Panc1 (cell line): ENCODE data around the gene SUSD6. TPM values are rescaled to one million over a fixed set of nuclear protein-coding genes. Genes with fewer than 3 reads are reported as not detected.

Source experiments
- ATAC-seq: fragments of 200-7000 bp; cut with Tn5 transposase; 2 replicates; pipeline ENCODE4 v1.9.1; 2020; ENCODE audit warnings: mild to moderate bottlenecking, moderate library complexity
- BruUV-seq: library from RNA; stranded (reverse); fragments of 400-500 nt; replicated peaks from 2 replicates; lab custom pipeline; 2021; lab: Mats Ljungman, UMichigan
- CTCF ChIA-PET: fragments of 300-600 bp; sonication (Branson Sonifier 250); formaldehyde crosslinking; loops from one replicate; lab custom pipeline; 2022; ENCODE audit warnings: antibody characterized with exemption; lab: Charles Lee
- POLR2A ChIA-PET: fragments of 300-600 bp; sonication (Branson Sonifier 250); formaldehyde crosslinking; loops from one replicate; lab custom pipeline; 2022; ENCODE audit warnings: antibody characterized with exemption; lab: Charles Lee
- DNase-seq: peaks from one replicate; pipeline ENCODE4 v3.0.0-alpha.2; 2010; ENCODE audit warnings: low read depth, low spot score
- H3K27ac ChIP-seq: 2 replicates; pipeline ENCODE4 v1.5.1; 2011; ENCODE audit warnings: mild to moderate bottlenecking, low read length, inconsistent platforms
- H3K27me3 ChIP-seq: fragments of 200-500 bp; sonication (Bioruptor generic); 2 replicates; pipeline ENCODE4 v1.6.0; 2014; ENCODE audit warnings: low read length, inconsistent platforms; ENCODE audit not compliant: control insufficient read depth, insufficient read depth
- H3K36me3 ChIP-seq: fragments of 200-500 bp; sonication (Bioruptor generic); 2 replicates; pipeline ENCODE4 v1.5.1; 2014; ENCODE audit warnings: inconsistent platforms, mild to moderate bottlenecking, low read length, moderate library complexity; ENCODE audit not compliant: control insufficient read depth, insufficient read depth
- H3K4me1 ChIP-seq: 2 replicates; pipeline ENCODE4 v1.5.1; 2011; ENCODE audit warnings: inconsistent platforms, mild to moderate bottlenecking, low read length, moderate library complexity; ENCODE audit not compliant: control insufficient read depth, insufficient read depth
- H3K4me3 ChIP-seq, 2 experiments: 2 replicates each; pipeline ENCODE4 v1.5.1; 2011 to 2012; ENCODE audit warnings: low read depth in 2 of 2, low read length in 2 of 2, mild to moderate bottlenecking in 2 of 2, inconsistent platforms in 1 of 2, moderate library complexity in 1 of 2
- H3K9me3 ChIP-seq: fragments of 200-500 bp; sonication (Bioruptor generic); 2 replicates; pipeline ENCODE4 v1.5.1; 2014; ENCODE audit warnings: low read depth, mild to moderate bottlenecking, inconsistent platforms, low read length, moderate library complexity; ENCODE audit not compliant: control insufficient read depth, insufficient read depth
- POLR2AphosphoS5 ChIP-seq: IDR thresholded peaks from 2 replicates; pipeline ENCODE4 v1.6.1; 2012; ENCODE audit warnings: mild to moderate bottlenecking, low read depth, low read length, moderate library complexity
- SIN3A ChIP-seq: IDR thresholded peaks from 2 replicates; pipeline ENCODE4 v1.6.1; 2012; ENCODE audit warnings: low read depth, mild to moderate bottlenecking, low read length, moderate library complexity, borderline replicate concordance; ENCODE audit not compliant: insufficient read depth
- TCF7L2 ChIP-seq: IDR thresholded peaks from 2 replicates; pipeline ENCODE4 v1.6.1; 2011; ENCODE audit warnings: mild to moderate bottlenecking, low read depth, low read length, inconsistent platforms
- in situ Hi-C: cut with HindIII; loops from 2 replicates; pipeline ENCODE4 v1.10.0; 2016; ENCODE audit warnings: low sequenced_read_pairs, low pct_unique_long_range_greater_than_20kb
- intact Hi-C: fragments of 100-400 bp; cut with micrococcal nuclease; formaldehyde crosslinking; loops from one replicate; pipeline ENCODE4 v1.10.0; 2022; ENCODE audit not compliant: unreplicated experiment
- total RNA-seq: library from RNA; stranded (reverse); gene quantifications from one replicate; pipeline ENCODE4 v1.2.1, GENCODE V29; 2021; ENCODE audit not compliant: unreplicated experiment
- TF ChIP-seq, protein P1 (sequence below): fragments of 450-650 bp; IDR thresholded peaks from 2 replicates; pipeline ENCODE4 v1.5.1; 2017; ENCODE audit warnings: mild to moderate bottlenecking
- TF ChIP-seq, protein P2 (sequence below), 2 experiments: IDR thresholded peaks; 2 replicates each; pipeline ENCODE4 v1.6.1; 2011 to 2012; ENCODE audit warnings: low read depth in 2 of 2, control low read depth in 1 of 2, low read length in 1 of 2, mild to moderate bottlenecking in 1 of 2, moderate library complexity in 1 of 2; ENCODE audit not compliant: insufficient read depth in 1 of 2

SUSD6 gene
- total RNA-seq, 1 experiment from 2014 or later, result 10.9 TPM

DNA sequence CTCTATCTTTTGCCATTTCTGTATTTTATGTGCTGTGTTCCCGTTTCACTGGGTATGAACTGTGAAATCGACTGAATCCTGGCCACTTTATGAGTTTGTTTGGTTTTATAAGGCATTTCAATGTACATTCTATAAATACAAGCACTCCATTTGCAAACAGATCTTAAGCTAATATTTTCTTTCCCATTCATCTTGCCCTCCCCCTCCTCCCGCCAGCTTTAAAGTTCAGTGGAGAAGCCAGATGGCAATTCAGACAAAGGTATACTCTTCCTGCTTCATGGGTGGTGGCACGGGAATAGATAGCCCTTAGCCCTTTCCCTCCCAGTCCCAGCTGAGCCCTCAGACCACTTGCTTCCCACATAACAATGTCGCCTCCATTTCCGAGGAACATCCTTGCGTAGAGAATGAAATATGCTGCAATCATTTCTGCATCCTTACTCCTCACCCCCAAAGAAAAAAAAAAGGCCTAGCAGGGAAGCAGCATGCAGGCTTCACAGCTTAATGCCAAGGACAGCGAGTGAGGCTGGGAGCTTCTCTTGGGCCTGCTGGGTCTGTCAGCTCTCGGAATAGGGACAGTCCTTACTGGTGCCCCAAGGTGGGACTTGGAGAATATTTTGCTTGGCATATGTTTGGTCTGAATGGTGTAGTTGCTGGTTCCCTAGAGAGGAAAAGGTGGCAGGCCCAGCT, 102.7 kb downstream of the SUSD6 start:
- no peak overlapping the region for H3K4me3 ChIP-seq
- H3K27me3 ChIP-seq, result no peaks in the 10 kb centered on the region
- H3K36me3 ChIP-seq, result no peaks in the 10 kb centered on the region
- ChIA-PET CTCF (interaction anchor here (0.6 to 0.7 kb wide), 2 partner anchors 136 to 517 kb away, joined by 3 read pairs; no protein-coding TSS in a partner anchor), POLR2A (no interaction called here)
- no peak overlapping the region for H3K27ac ChIP-seq
- intact Hi-C loops, result no loop called here
- in situ Hi-C loops, result no loop called here
- no peaks in the 10 kb centered on the region for H3K4me1 ChIP-seq
- no peaks in the 10 kb centered on the region for H3K9me3 ChIP-seq
- ATAC-seq (no peak), DNase-seq (no peak)
- TSS peak; percentile 75 for BruUV-seq
- TF ChIP-seq SIN3A, result no peak
- no peak for TF ChIP-seq POLR2AphosphoS5
- TF ChIP-seq TCF7L2, result peak; percentile 44; the same call in 1 of the 2 replicates
- TF ChIP-seq, protein P1, sequence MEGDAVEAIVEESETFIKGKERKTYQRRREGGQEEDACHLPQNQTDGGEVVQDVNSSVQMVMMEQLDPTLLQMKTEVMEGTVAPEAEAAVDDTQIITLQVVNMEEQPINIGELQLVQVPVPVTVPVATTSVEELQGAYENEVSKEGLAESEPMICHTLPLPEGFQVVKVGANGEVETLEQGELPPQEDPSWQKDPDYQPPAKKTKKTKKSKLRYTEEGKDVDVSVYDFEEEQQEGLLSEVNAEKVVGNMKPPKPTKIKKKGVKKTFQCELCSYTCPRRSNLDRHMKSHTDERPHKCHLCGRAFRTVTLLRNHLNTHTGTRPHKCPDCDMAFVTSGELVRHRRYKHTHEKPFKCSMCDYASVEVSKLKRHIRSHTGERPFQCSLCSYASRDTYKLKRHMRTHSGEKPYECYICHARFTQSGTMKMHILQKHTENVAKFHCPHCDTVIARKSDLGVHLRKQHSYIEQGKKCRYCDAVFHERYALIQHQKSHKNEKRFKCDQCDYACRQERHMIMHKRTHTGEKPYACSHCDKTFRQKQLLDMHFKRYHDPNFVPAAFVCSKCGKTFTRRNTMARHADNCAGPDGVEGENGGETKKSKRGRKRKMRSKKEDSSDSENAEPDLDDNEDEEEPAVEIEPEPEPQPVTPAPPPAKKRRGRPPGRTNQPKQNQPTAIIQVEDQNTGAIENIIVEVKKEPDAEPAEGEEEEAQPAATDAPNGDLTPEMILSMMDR, result no peak
- TF ChIP-seq, protein P2, sequence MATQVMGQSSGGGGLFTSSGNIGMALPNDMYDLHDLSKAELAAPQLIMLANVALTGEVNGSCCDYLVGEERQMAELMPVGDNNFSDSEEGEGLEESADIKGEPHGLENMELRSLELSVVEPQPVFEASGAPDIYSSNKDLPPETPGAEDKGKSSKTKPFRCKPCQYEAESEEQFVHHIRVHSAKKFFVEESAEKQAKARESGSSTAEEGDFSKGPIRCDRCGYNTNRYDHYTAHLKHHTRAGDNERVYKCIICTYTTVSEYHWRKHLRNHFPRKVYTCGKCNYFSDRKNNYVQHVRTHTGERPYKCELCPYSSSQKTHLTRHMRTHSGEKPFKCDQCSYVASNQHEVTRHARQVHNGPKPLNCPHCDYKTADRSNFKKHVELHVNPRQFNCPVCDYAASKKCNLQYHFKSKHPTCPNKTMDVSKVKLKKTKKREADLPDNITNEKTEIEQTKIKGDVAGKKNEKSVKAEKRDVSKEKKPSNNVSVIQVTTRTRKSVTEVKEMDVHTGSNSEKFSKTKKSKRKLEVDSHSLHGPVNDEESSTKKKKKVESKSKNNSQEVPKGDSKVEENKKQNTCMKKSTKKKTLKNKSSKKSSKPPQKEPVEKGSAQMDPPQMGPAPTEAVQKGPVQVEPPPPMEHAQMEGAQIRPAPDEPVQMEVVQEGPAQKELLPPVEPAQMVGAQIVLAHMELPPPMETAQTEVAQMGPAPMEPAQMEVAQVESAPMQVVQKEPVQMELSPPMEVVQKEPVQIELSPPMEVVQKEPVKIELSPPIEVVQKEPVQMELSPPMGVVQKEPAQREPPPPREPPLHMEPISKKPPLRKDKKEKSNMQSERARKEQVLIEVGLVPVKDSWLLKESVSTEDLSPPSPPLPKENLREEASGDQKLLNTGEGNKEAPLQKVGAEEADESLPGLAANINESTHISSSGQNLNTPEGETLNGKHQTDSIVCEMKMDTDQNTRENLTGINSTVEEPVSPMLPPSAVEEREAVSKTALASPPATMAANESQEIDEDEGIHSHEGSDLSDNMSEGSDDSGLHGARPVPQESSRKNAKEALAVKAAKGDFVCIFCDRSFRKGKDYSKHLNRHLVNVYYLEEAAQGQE (IDR thresholded peaks at IDR 0.05; ENCODE audit: insufficient read depth in 1 of 2, low read depth in 2 of 2, low read length in 1 of 2), result no peak

DNA sequence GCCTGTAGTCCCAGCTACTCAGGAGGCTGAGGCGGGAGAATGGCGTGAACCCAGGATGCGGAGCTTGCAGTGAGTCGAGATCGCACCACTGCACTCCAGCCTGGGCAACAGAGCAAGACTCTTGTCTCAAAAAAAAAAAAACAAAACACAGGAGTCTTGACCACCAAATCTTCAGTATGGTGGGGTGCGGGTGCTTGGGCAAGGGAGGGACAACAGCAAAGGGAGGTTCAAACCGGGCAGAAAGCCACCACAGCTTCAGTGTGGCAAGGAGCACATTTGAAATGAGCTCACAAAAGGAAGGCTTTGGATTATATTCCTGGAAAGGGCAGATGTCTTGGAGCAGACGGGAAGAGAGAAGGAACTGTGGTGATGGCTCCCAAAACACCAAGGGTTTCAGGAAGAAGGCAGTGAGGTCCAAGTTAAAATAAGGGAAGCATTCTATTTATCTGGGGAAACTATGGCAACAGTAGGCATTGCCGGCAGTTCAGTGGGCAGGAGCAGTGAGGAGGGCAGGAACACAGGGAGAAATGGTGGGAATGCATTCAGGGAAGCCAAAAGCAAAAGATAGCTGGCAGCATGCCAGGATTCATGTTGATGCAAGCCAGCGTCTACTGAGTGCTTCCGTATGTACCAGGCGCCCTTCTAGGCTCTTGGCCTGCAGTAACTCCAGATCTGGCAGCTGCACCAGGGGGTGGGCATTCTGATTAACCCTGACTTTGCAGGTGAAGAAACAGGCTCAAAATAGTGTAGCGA, 104.5 kb downstream of the SUSD6 start:
- Histone ChIP-seq H3K4me3 (no peak overlapping the region), H3K27me3 (no peaks in the 10 kb centered on the region), H3K9me3 (no peaks in the 10 kb centered on the region), H3K27ac (no peak overlapping the region), H3K4me1 (no peaks in the 10 kb centered on the region), H3K36me3 (no peaks in the 10 kb centered on the region)
- ChIA-PET CTCF (no interaction called here), POLR2A (no interaction called here)
- in situ Hi-C loops, result no loop called here
- BruUV-seq, result no TSS peak
- intact Hi-C loops, result no loop called here
- DNase-seq (no peak), ATAC-seq (no peak)
- TF ChIP-seq POLR2AphosphoS5 (no peak), SIN3A (no peak), TCF7L2 (no peak)
- TF ChIP-seq, protein P1, result no peak
- TF ChIP-seq, protein P2 (IDR thresholded peaks at IDR 0.05; ENCODE audit: insufficient read depth in 1 of 2, low read depth in 2 of 2, low read length in 1 of 2), result no peak
